DLD1 (cell line): ENCODE measurements around the gene TBC1D8B.
"Not testable (repeated sequence)": the region's sequence is repeated elsewhere in the genome, so short reads cannot be mapped to it uniquely, and the experiment has no call there.

Experiments used
- in situ Hi-C: cut with HindIII; loops from 2 replicates; pipeline ENCODE4 v1.10.0; 2017; ENCODE audit warnings: low sequenced_read_pairs

The TBC1D8B gene

DNA sequence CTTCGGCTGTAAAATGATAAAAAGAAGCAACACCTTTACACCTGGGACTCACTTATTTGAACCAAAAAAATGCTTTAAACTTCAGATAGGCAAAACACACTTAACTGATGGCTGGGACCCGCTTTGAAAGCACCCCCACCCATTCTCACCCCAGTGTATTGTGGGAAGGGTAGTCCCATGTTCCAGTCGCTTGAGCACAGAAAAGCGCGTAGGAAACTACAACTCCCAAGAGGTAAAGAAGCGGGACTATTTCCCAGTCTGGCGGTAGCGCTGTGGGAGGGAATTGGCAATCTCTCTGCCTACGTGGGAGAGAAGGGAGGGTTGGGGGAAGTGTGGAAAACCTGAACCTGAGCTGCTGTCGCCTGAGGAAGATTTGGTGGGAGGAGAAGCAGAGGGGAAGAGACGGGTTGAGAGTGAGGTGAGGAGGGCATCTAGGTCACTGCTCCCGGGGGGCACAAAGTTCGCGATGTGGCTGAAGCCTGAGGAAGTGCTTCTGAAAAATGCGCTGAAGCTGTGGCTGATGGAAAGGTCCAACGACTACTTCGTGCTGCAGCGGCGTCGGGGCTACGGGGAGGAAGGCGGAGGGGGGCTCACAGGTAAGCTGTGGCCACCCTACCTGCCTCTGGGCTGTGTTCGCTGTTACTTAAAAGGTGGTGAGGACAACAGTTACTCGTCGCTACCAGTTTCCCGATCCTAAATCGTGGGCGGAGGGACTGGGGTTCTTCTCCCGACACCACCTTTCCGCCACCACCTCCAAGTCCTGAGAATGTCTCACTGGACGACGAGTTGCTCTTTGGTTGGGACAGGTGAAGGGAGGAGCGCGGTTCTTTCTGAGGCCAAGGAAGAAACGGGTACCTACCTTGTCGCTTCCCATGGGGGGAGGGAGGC is at the start of gene TBC1D8B:
Gene TBC1D8B, plus strand, starts transcription at position 286 of the 888 bp plus-strand sequence. Its CDS starts 181 bp downstream, at position 467.
- in situ Hi-C loops: no loop called here

DNA sequence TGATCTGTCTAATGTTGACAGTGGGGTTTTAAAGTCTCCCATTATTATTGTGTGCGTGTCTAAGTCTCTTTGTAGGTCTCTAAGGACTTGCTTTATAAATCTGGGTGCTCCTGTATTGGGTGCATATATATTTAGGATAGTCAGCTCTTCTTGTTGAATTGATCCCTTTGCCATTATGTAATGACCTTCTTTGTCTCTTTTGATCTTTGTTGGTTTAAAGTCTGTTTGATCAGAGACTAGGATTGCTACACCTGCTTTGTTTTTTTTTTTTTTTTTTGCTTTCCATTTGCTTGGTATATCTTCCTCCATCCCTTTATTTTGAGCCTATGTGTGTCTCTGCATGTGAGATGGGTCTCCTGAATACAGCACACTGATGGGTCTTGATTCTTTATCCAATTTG is 33.2 kb upstream of the TBC1D8B start:
- in situ Hi-C loops: not testable (repeated sequence)

DNA sequence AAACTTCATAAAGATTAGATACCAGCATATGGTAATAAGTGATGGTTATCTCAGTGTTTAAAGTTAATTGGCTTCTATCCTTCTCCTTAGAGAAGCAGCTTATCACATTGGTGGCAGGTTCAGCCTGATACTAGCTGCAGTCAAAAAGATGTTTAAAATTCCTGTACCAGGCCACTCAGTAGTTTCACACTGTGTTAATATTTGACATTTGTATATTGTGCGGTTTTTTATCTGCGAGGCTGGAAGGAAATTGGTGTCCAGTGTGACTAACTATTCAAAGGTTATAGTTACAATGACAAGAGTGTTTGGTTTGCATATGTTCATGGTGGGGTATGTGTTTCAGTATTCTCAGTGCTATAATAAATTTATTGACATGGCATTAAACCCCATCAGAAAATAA is 27.5 kb upstream of the TBC1D8B start:
- in situ Hi-C loops: no loop called here

DNA sequence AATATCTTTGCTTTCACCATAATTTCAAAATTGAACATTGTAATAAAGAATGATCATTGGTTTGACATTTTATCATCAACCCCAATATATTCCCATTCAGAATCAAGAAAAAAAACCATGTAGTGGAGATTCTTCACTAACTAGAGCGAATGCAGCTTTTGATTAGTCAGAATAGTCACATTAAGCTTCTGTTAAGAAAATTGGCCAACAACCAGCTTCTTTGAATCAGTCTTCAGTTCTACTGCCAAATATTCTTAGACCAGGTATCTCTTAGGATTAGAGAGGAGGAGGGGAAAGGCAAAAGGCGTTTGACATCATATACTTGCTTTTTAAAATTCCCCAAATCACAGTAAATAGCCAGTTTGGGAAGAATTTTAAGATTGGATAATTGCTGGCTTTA is 22.2 kb upstream of the TBC1D8B start:
- in situ Hi-C loops: no loop called here

DNA sequence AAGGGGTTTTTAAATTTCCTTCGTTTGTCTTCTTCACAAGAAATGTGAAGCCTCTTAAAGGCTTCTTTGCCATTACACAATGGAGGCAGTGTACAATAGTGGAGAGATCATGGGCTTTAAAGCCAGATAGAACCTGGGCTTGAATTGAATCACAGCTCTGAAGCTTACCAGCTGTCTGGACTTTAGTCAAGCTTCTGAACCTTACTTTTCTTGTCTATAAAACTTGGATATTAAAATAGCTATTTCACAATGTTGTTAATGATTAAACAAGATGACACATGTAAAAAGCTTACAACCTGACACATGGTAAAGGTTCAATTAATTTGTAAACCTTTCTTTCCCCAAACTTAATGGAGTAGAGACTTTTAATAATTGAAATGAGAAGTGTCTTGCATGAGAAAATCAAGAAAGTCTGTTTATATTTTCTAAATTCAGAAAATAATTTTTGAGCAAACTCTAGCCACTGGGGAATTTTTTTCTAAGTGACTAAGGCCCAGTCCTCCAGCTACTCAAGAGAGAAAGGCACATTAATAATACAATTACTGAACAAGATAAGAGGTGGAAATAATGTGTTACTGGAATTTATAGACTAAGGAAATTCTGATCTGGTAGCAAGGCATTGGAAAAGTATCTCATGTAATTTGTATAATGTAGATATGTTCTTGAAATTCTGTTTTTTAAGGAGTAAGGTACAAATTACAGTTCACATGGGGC is 21.7 kb upstream of the TBC1D8B start:
- in situ Hi-C loops: no loop called here

DNA sequence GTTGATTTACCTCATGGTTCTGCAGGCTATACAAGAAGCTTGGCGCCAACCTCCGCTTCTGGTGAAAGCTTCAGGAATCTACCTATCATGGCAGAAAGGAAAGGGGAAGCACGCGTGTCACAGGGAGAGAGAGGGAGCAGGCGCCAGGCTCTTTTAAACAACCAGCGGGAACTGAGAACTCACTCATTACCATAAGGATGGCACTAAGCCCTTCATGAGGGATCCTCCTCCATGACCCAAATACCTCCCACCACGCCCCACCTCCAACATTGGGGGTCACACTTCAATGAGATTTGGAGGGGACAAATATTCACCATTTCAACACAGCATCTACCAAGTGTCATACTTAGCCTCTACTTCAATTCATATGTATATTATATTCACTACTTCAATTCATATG is 18.8 kb upstream of the TBC1D8B start:
- in situ Hi-C loops: no loop called here

DNA sequence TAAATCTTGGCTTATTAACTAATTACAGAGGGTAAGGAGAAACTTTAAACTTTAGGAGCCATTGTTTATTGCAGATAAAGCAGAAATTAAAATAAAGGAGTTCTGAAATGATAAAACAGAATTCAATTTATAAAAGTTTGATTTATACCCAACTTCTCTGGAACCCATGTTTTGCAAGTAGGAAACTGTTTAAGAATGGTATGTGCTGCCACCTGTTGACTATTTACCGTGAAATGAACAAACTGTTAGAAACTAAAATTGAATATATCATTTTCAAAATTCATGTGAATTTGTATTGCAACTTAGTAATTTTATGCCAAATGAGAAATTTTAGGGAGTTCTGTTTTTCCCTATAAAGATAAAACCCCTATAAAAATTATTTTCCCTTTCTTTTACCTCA is 11.0 kb upstream of the TBC1D8B start:
- in situ Hi-C loops: no loop called here

DNA sequence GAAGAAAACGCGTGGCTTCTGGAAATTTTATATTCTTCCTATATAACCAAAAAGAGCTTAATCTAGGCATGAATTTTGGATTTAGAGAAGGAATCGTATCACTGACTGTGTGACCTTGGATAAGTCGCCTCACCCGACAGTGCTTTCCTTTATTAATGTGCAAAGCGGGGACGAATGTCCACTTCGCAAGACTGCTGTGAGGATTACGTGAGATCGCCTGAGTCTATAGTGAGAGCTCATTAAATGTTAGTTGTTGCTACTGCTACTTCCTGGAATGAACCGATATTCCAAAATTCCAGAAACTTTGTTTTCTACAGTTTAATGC is 448 bp upstream of the TBC1D8B start:
- in situ Hi-C loops: no loop called here

DNA sequence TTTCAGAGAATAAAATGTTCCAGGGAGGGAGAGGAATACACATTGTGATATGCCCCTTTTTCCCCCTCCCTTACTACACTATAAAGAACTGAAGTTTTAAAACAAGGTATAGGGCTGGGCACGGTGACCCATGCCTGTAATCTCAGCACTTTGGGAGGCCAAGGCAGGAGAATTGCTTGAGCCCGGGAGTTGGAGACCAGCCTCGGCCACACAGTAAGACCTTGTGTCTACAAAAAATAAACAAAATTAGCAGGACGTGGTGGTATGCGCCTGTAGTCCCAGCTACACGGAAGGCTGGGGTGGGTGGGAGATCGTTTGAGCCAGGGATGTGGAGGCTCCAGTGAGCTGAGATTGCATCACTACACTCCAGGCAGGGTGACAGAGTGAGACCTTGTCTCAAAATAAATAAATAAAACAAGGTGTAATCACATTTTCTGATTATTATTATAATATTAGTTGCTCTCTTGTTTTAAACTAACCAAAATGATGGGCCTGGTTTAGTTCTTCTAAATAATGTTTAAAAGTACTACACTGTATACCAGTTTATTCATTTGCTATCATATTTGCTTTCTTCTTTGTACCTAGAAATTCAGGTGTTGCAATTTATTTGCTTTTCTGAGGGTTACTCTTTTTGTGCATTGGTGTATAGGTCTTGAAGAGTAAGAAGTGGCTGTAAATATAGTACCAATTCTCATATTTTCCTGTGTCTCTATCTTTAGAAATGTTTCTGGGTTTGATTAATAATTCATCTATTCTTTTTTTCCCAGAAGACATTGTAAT is 8.8 kb downstream of the TBC1D8B start:
- in situ Hi-C loops: no loop called here

DNA sequence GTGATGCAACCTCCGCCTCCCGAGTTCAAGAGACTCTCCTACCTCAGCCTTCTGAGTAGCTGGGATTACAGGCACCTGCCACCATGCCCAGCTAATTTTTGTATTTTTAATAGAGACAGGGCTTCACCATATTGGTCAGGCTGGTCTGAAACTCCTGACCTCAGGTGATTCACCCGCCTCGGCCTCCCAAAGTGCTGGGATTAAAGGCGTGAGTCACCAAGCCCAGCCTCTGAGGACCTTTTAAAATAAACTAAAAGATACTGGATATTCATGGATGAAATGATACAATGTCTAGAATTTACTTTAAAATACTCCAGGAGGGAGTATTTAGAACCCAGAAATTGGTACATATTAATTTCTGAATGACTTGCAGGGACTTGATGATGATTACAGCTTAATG is 10.5 kb downstream of the TBC1D8B start:
- in situ Hi-C loops: not testable (repeated sequence)

DNA sequence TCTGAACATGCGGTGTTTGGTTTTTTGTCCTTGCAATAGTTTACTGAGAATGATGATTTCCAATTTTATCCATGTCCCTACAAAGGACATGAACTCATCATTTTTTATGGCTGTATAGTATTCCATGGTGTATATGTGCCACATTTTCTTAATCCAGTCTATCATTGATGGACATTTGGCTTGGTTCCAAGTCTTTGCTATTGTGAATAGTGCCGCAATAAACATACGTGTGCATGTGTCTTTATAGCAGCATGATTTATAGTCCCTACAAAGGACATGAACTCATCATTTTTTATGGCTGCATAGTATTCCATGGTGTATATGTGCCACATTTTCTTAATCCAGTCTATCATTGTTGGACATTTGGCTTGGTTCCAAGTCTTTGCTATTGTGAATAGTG is 11.6 kb downstream of the TBC1D8B start:
- in situ Hi-C loops: not testable (repeated sequence)

DNA sequence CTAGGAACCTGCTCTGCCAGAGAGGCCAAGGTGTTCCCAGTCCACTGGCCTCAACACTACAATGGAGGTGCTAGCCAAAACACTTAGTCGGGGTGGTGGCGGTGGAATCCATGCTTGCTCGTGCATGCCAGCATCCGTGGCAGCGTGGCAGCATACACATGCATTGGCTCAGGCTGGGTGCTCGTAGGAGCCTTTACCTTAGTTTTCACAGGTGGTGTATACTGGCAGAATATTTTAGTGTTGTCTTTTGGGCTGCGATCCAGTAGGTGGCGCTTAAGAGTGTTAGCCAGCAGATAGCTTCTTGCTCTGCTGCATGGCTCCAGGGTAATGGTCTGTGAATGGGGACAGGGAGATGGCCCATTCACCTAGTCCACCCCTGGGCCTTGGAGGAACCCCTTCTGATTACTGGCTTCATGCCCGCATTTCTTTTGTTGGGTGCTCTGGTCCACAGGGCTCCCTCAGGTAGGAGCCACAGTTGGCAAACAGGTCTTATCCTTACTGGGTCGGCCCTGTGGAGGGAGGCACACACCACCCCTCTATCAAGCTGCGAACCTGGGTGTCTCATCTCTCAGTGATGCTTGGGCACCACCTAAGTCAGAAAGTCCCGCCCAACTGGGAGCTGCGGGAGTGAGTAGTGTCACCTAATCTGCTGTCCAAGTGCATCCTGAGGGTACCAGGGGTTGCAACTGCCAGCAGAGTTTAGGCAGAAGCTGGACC is 60.7 kb downstream of the TBC1D8B start:
- in situ Hi-C loops: no loop called here

DNA sequence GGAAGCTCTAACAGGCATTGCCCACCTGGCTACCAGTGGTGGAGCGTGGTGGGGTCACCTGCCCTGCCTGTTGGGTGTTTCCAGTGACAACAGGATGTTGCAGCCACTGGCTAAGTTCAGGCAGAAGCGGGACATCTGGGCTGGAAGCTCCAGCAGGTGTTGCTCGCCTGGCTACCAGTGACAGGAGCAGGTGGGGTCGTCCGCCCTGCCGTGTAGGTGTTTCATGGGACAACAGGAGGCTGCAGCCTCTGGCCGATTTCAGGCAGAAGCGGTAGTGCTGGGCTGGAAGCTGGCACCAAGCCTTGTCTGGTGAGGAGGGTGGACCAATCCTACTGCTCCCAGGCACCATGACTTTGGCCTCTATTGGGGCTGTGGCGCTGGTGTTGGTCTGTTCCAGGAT is 61.2 kb downstream of the TBC1D8B start:
- in situ Hi-C loops: no loop called here

DNA sequence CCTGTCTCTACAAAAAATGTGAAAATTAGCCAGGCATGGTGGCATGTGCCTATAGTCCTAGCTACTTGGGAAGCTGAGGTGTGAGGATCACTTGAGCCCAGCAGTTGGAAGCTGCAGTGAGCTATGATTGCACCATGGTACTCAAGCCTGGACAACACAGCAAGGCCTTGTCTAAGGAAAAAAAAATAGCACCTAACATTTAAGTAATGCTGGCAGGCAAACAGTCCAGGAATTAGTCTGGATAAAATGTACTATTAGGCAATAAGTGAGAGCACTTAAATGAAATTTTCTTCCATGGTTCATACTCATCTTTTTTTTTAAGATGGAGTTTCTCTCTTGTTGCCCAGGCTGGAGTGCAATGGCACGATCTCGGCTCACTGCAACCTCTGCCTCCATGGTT is 70.3 kb downstream of the TBC1D8B start:
- in situ Hi-C loops: not testable (repeated sequence)

DNA sequence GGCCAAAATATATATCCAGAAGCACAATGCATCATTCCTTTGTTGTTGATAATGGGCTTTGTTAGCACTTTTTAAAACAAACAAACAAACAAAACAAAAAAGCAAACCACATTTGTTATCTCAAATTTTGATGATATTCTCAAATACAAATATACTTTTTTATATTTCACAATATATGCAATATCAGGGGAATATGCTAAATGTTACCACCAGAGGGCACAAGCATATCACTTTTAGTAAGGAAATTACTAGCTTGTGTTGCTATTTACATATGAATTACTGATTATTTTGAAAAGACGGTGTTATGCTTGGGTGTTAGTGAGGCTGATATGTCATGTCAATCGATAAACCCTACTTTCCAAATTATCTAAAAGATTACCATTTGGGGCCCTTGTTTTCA is 71.6 kb downstream of the TBC1D8B start:
- in situ Hi-C loops: no loop called here

DNA sequence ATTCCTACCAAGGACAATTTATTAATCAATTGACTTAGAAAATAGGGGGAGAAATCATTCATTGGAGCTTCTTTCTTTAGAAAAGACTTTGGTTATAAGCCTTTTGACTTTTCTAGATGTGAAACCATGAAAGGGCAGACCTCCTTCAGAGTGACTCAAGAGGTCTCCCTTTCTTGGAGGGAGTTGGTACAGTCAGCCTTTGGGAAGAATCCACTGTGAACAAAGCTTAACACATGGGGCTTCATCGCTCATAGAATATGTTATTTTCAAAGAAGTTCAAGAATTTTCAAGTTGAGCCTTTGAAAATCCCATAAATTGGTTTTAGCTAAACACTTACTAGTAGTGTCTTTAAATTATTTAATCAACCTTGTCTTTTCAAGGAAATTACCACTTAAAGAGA is 72.7 kb downstream of the TBC1D8B start:
- in situ Hi-C loops: no loop called here

DNA sequence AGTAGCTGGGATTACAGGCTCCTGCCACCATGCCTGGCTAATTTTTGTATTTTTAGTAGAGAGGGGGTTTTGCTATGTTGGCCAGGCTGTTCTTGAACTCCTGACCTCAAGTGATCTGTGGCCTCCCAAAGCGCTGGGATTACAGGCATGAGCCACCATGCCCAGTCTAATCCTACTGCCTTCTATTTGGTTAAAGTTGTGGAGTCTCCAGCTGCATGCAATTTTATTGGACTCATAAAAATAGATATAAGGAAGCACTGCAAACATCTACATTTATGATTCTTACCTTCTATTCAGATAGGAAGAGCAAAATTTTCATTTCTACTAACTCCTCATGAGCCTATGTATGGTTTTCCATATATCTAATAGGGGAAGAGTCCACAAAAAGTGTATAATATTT is 87.0 kb downstream of the TBC1D8B start:
- in situ Hi-C loops: no loop called here

DNA sequence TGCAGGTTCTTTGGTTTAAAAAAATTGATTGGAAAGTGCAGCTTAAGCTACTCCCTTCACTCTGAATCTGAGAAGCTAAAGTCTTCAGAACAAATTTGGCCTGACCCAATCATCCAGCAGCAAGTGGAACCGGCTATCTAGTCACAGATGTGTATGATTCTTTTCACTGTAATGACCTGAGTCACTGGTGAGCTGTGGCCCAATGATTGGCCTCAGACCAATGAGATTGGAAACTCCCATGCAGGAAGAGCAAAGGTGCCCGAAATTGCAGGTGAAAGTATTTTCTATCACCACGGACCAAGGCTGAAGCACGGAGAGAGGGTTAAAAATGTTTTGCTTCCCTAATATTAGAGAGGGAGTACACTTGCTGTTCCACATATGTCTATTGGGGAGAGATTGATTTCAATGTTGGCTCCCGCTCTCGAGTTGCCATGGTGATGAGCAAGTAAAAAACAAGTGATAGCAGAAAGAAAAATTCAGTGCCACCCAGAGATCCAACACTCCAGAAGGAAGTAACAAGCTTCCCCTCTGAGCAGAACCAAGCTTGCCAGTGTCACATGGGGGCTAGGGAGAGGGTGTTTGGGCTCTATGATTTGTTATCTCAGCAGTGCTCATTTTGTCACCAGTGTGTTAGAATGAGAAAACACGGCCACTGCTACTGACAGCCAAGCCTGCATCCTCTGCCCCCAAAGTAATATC is 89.4 kb downstream of the TBC1D8B start:
- in situ Hi-C loops: no loop called here

DNA sequence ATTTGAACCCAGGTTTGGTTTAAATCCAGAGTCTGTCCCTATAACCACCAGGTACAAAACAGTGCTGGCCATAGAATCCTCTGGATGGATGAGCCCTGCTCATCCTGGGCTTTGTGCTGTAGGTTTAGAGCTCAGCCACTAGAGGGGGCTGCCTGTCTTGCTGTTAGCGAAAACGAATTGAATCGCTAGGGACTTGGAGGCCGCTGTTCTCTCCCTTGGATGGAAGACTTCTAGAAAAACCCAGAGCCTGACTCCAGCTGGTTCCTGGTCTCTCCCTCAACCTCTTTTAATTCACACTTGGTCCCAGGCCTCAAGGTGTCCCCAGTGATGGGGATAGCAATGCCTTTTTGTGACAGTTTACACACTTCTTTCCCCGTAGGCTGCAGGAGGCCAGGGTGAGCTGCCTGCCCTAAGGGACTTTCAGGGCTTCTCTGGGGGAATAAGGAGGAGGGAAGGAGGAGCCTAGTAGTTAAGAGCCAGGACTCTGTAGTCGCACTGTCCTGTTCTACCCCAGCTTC is 92.0 kb downstream of the TBC1D8B start:
- in situ Hi-C loops: no loop called here

DNA sequence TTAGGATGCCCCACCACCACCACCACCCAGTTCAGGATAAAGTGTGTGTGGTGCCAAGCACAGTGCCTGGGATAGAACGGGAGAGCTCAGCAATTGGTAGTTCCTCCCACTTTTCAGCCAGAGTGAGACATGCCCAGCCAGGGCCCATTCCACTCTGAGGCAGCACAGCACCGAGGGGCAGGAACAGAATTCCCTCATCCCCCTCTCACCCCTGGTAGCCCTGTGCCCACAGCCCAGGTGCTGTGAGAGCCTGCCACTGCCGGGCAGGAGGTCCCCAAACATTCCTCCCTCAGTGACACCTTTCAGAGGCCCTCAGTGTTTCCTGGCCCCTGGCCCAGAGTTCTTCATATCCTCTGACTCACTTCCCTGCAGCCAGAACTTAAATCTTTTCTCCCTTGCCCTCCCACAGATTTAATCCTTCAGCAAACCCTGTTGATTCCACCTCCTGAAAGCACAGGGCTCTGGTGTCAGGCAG is 92.5 kb downstream of the TBC1D8B start:
- in situ Hi-C loops: no loop called here
